SU-DHL-6 (cell line): ENCODE results near the gene RBMS3.

Experiments used
- EZH2phosphoT487 ChIP-seq: fragments of 200-600 bp; sonication (generic), shearing (Covaris generic); conservative IDR thresholded peaks from 2 replicates; pipeline ENCODE4 v1.6.1; 2018; ENCODE audit warnings: mild to moderate bottlenecking, antibody characterized with exemption, low read length, moderate library complexity, mixed read lengths
- TF ChIP-seq, protein P1 (sequence below): fragments of 200-600 bp; sonication (generic); IDR thresholded peaks from one replicate; pipeline ENCODE4 v1.5.1; 2017; ENCODE audit warnings: antibody characterized with exemption, mild to moderate bottlenecking, low read length, moderate library complexity; ENCODE audit not compliant: insufficient read depth, poor library complexity, severe bottlenecking

- TF ChIP-seq, protein P1, sequence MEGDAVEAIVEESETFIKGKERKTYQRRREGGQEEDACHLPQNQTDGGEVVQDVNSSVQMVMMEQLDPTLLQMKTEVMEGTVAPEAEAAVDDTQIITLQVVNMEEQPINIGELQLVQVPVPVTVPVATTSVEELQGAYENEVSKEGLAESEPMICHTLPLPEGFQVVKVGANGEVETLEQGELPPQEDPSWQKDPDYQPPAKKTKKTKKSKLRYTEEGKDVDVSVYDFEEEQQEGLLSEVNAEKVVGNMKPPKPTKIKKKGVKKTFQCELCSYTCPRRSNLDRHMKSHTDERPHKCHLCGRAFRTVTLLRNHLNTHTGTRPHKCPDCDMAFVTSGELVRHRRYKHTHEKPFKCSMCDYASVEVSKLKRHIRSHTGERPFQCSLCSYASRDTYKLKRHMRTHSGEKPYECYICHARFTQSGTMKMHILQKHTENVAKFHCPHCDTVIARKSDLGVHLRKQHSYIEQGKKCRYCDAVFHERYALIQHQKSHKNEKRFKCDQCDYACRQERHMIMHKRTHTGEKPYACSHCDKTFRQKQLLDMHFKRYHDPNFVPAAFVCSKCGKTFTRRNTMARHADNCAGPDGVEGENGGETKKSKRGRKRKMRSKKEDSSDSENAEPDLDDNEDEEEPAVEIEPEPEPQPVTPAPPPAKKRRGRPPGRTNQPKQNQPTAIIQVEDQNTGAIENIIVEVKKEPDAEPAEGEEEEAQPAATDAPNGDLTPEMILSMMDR: no peak
- no peak for TF ChIP-seq EZH2phosphoT487
Observed at GRCh38 chr3:29293421-29293820, 12.6 kb downstream of the RBMS3 start.
